GM12878 (cell line): Measurements from ENCODE around the gene GALNT16. TPM values are rescaled to one million over a fixed set of nuclear protein-coding genes. Genes with fewer than 3 reads are reported as not detected.
"Not testable (repeated sequence)": the region's sequence is repeated elsewhere in the genome, so short reads cannot be mapped to it uniquely, and the experiment has no call there.

Experiments used
- ATAC-seq: fragments of 200-7000 bp; cut with Tn5 transposase; 3 replicates; pipeline ENCODE4 v1.9.1; 2020; ENCODE audit warnings: mild to moderate bottlenecking, moderate library complexity
- BruUV-seq: library from RNA; stranded (reverse); fragments of 400-500 nt; replicated peaks from 2 replicates; lab custom pipeline; 2021; lab: Mats Ljungman, UMichigan
- CTCF ChIA-PET: fragments of 300-600 bp; sonication (Branson Sonifier 250); formaldehyde crosslinking; extraction: SDS; loops from one replicate; lab custom pipeline; 2021; ENCODE audit warnings: inconsistent platforms; lab: Yijun Ruan, JAX
- POLR2A ChIA-PET: fragments of 350-600 bp; formaldehyde crosslinking; extraction: SDS; loops from one replicate; lab custom pipeline; 2021; ENCODE audit warnings: inconsistent platforms; lab: Charles Lee
- RAD21 ChIA-PET: fragments of 300-600 bp; sonication (Branson Sonifier 250); formaldehyde crosslinking; loops from one replicate; lab custom pipeline; 2023; ENCODE audit warnings: antibody characterized with exemption; ENCODE audit not compliant: unreplicated experiment; lab: Charles Lee
- SMC1A ChIA-PET: fragments of 300-600 bp; sonication (Branson Sonifier 250); formaldehyde crosslinking; loops from one replicate; lab custom pipeline; 2023; ENCODE audit not compliant: unreplicated experiment, uncharacterized antibody; lab: Charles Lee
- DNase-seq: peaks from one replicate; pipeline ENCODE4 v3.0.0-alpha.2; 2011; ENCODE audit warnings: low read depth, low spot score
- FAIRE-seq: peaks from 3 replicates; lab custom pipeline; 2011; peaks lifted over from hg19 to GRCh38; lab: Jason Lieb, UNC
- H2AFZ ChIP-seq: 2 replicates; pipeline ENCODE4 v1.6.0; 2011; ENCODE audit warnings: low read depth, low read length, control low read depth; ENCODE audit not compliant: control insufficient read depth
- H3K27ac ChIP-seq: 2 replicates; pipeline ENCODE4 v1.5.1; 2011; ENCODE audit warnings: control low read depth; ENCODE audit not compliant: control insufficient read depth, insufficient read depth
- H3K27me3 ChIP-seq, 2 experiments: replicated peaks in 1 of 2; 2 replicates each; pipeline versions ENCODE4 v1.6.0 to v1.6.1; 2011; ENCODE audit warnings: low read length in 1 of 2; ENCODE audit not compliant: control insufficient read depth in 2 of 2, insufficient read depth in 2 of 2
- H3K36me3 ChIP-seq, 2 experiments: 2 replicates each; pipeline ENCODE4 v1.5.1; 2011; ENCODE audit warnings: low read length in 1 of 2; ENCODE audit not compliant: control insufficient read depth in 2 of 2, insufficient read depth in 2 of 2
- H3K4me1 ChIP-seq: 2 replicates; pipeline ENCODE4 v1.6.1; 2011; ENCODE audit warnings: mild to moderate bottlenecking, low read length, moderate library complexity, mixed read lengths; ENCODE audit not compliant: control insufficient read depth, insufficient read depth
- H3K4me2 ChIP-seq: 2 replicates; pipeline ENCODE4 v1.6.0; 2011; ENCODE audit warnings: control low read depth; ENCODE audit not compliant: control insufficient read depth, insufficient read depth
- H3K4me3 ChIP-seq: fragments of 200-600 bp; sonication (generic); 2 replicates; pipeline ENCODE4 v1.5.1; 2016
- H3K79me2 ChIP-seq: 2 replicates; pipeline ENCODE4 v1.6.0; 2011; ENCODE audit warnings: low read length; ENCODE audit not compliant: control insufficient read depth, insufficient read depth
- H3K9ac ChIP-seq: 2 replicates; pipeline ENCODE4 v1.8.0; 2011; ENCODE audit warnings: low read length, control low read depth, mixed read lengths; ENCODE audit not compliant: control insufficient read depth, insufficient read depth
- H3K9me3 ChIP-seq: replicated peaks from 3 replicates; pipeline ENCODE4 v1.5.1; 2011; ENCODE audit warnings: mild to moderate bottlenecking, low read length; ENCODE audit not compliant: control insufficient read depth, insufficient read depth
- H4K20me1 ChIP-seq: 2 replicates; pipeline ENCODE4 v1.6.0; 2011; ENCODE audit not compliant: control insufficient read depth, insufficient read depth
- DPF2 ChIP-seq: fragments of 450-650 bp; IDR thresholded peaks from 2 replicates; pipeline ENCODE4 v1.6.1; 2017; ENCODE audit warnings: mild to moderate bottlenecking
- IRF5 ChIP-seq: fragments of 450-650 bp; IDR thresholded peaks from 2 replicates; pipeline ENCODE4 v1.6.1; 2017; ENCODE audit warnings: borderline replicate concordance
- WGBS: methylation state at CpG from one replicate; pipeline ENCODE4 v1.1.6; 2016; ENCODE audit warnings: low lambda C conversion rate; ENCODE audit not compliant: insufficient replicate concordance, insufficient coverage; ENCODE audit errors: missing lambda C conversion rate; 5-methylcytosine and 5-hydroxymethylcytosine counted together
- in situ Hi-C: fragments of 300-500 bp; cut with MboI; formaldehyde crosslinking; loops from 9 replicates; pipeline ENCODE4 v1.14.3; 2018; ENCODE audit warnings: mixed read lengths
- intact Hi-C: fragments of 100-400 bp; cut with micrococcal nuclease; formaldehyde crosslinking; loops from one replicate; pipeline ENCODE4 v1.14.2; 2022; ENCODE audit not compliant: unreplicated experiment
- polyA plus RNA-seq, 11 experiments: library from polyadenylated mRNA; depleted of rRNA in 4 of 11; unstranded in 6 of 11; stranded (reverse) in 5 of 11; fragments of >200 nt; fragmentation: Nextera tagmentation in 4 of 11; fragmentation: Illumina TruSeq in 1 of 11; extraction: Ambion mirVana in 4 of 11; extraction: Trizol in 1 of 11; gene quantifications; 1 replicate in 1 of 11; 2 replicates in 10 of 11; pipeline versions ENCODE4 v1.2.1 to v1.2.3, GENCODE V29; 2011 to 2016; ENCODE audit warnings: inconsistent platforms in 2 of 11, missing spikeins in 2 of 11, low read depth in 1 of 11
- total RNA-seq, 4 experiments: library from RNA; depleted of rRNA in 3 of 4; stranded (reverse); fragments of >200 nt in 3 of 4; fragmentation: Illumina TruSeq in 1 of 4; extraction: Trizol in 1 of 4; gene quantifications; 2 replicates each; pipeline versions ENCODE4 v1.2.1 to v1.2.3, GENCODE V29; 2013 to 2021

The GALNT16 gene
- total and polyA plus RNA-seq, 10 of the 15 experiments (the other 5 are each of a cell fraction or from before 2014, with no cell fraction given) = under 0.01 to 0.08 (median 0.03) TPM; not detected in 3

- Histone ChIP-seq H3K9ac (no peak overlapping the region), H3K79me2 (no peaks in the 10 kb centered on the region), H3K27me3 (no peaks in the 10 kb centered on the region), H3K27ac (no peak overlapping the region), H2AFZ (no peak overlapping the region), H4K20me1 (no peaks in the 10 kb centered on the region), H3K4me2 (no peak overlapping the region), H3K4me1 (no peaks in the 10 kb centered on the region), H3K36me3 (no peaks in the 10 kb centered on the region; a peak in 1 of 4 replicates), H3K4me3 (no peak overlapping the region), H3K9me3 (no peaks in the 10 kb centered on the region)
- TF ChIP-seq IRF5 (no peak), DPF2 (no peak)
- SMC1A ChIA-PET = interaction anchor here (1.0 kb wide), 1 partner anchor 12 kb away, joined by 4 read pairs; no protein-coding TSS in a partner anchor
- CTCF ChIA-PET = no interaction called here
- DNase-seq (no peak), FAIRE-seq (no peak), ATAC-seq (no peak)
- BruUV-seq = no TSS peak
- POLR2A ChIA-PET = interaction anchor here (0.6 kb wide), 1 partner anchor 22 kb away, joined by 3 read pairs; no protein-coding TSS in a partner anchor
- RAD21 ChIA-PET = no interaction called here
- WGBS = 86% methylated on average over 2 of the region's 2 CpGs
- intact Hi-C loops = no loop called here
- in situ Hi-C loops = no loop called here
Measured at GRCh38 chr14:69214393-69214792, 45.6 kb upstream of the GALNT16 start.

GRCh38 chr14:69217663-69218062 lies 42.3 kb upstream of the GALNT16 start:
- H3K27me3 ChIP-seq, SMC1A ChIA-PET, H3K27ac ChIP-seq, DNase-seq, ATAC-seq, intact Hi-C loops, H3K9ac ChIP-seq, POLR2A ChIA-PET, H2AFZ ChIP-seq, H3K4me1 ChIP-seq, H3K4me2 ChIP-seq, H3K79me2 ChIP-seq, H4K20me1 ChIP-seq, in situ Hi-C loops, FAIRE-seq, H3K9me3 ChIP-seq, H3K4me3 ChIP-seq, H3K36me3 ChIP-seq, RAD21 ChIA-PET, BruUV-seq: not testable (repeated sequence)
- 89% methylated on average over 3 of the region's 3 CpGs for WGBS
- CTCF ChIA-PET = interaction anchor here (0.8 kb wide), 1 partner anchor 88 kb away, joined by 4 read pairs; no protein-coding TSS in a partner anchor
